CD4-positive, alpha-beta memory T cell (primary cell): ENCODE measurements around the gene SETD9. TPM values are rescaled to one million over a fixed set of nuclear protein-coding genes. Genes with fewer than 3 reads are reported as not detected.

ENCODE experiments used
- CTCF ChIA-PET: fragments of 350-600 bp; sonication (Branson Sonifier 250); formaldehyde crosslinking; loops from one replicate; lab custom pipeline; 2021; ENCODE audit warnings: inconsistent platforms; ENCODE audit not compliant: partially characterized antibody; lab: Charles Lee
- POLR2A ChIA-PET: fragments of 350-600 bp; sonication (Branson Sonifier 250); formaldehyde crosslinking; loops from one replicate; lab custom pipeline; 2021; ENCODE audit not compliant: partially characterized antibody; lab: Charles Lee
- DNase-seq, 5 donors: peaks; one replicate each; pipeline versions ENCODE4 v3.0.0 to v3.0.0-alpha.2; 2020 to 2022; ENCODE audit warnings: mixed read lengths in 1 of 5
- H3K27ac ChIP-seq: one replicate; pipeline ENCODE4 v1.7.0; 2013; ENCODE audit warnings: low read depth, low read length
- H3K27me3 ChIP-seq: 2 replicates; pipeline ENCODE4 v1.7.0; 2013; ENCODE audit warnings: mild to moderate bottlenecking, low read length, moderate library complexity; ENCODE audit not compliant: insufficient read depth
- H3K36me3 ChIP-seq: 2 replicates; pipeline ENCODE4 v1.7.0; 2013; ENCODE audit warnings: mild to moderate bottlenecking, low read length, moderate library complexity; ENCODE audit not compliant: insufficient read depth
- H3K4me1 ChIP-seq: 2 replicates; pipeline ENCODE4 v1.7.0; 2013; ENCODE audit warnings: mild to moderate bottlenecking, low read length, moderate library complexity; ENCODE audit not compliant: insufficient read depth
- H3K4me3 ChIP-seq, 2 donors: one replicate each; pipeline ENCODE4 v1.7.0; 2013; ENCODE audit warnings: low read length in 2 of 2, mild to moderate bottlenecking in 1 of 2
- H3K9me3 ChIP-seq, 2 donors: one replicate each; pipeline ENCODE4 v1.7.0; 2013; ENCODE audit warnings: low read length in 2 of 2, control low read depth in 1 of 2; ENCODE audit not compliant: control insufficient read depth in 1 of 2
- H3K27ac Mint-ChIP-seq, 7 donors: one replicate each; pipeline ENCODE4 v1.8.0; 2020 to 2021; ENCODE audit warnings: mixed read lengths in 7 of 7, mild to moderate bottlenecking in 6 of 7, inconsistent platforms in 3 of 7, moderate library complexity in 3 of 7
- H3K27me3 Mint-ChIP-seq, 2 donors: one replicate each; pipeline ENCODE4 v1.8.0; 2020 to 2021; ENCODE audit warnings: mixed read lengths in 2 of 2
- H3K36me3 Mint-ChIP-seq, 2 donors: one replicate each; pipeline ENCODE4 v1.8.0; 2020 to 2021; ENCODE audit warnings: mixed read lengths in 2 of 2, inconsistent platforms in 1 of 2, mild to moderate bottlenecking in 1 of 2
- H3K4me1 Mint-ChIP-seq, 4 donors: one replicate each; pipeline ENCODE4 v1.8.0; 2020 to 2021; ENCODE audit warnings: mixed read lengths in 4 of 4, mild to moderate bottlenecking in 1 of 4
- H3K4me3 Mint-ChIP-seq, 8 donors: one replicate each; pipeline ENCODE4 v1.8.0; 2020 to 2021; ENCODE audit warnings: mixed read lengths in 8 of 8, mild to moderate bottlenecking in 7 of 8, moderate library complexity in 6 of 8, inconsistent platforms in 3 of 8
- H3K9me3 Mint-ChIP-seq, 8 donors: one replicate each; pipeline ENCODE4 v1.8.0; 2020 to 2021; ENCODE audit warnings: mixed read lengths in 8 of 8, mild to moderate bottlenecking in 5 of 8, inconsistent platforms in 3 of 8, moderate library complexity in 1 of 8
- intact Hi-C: fragments of 100-400 bp; cut with micrococcal nuclease; formaldehyde crosslinking; loops from one replicate; pipeline ENCODE4 v1.15.1; 2023
- polyA plus RNA-seq, 2 donors: library from polyadenylated mRNA; unstranded; fragments of 300-500 nt; fragmentation: Illumina TruSeq; gene quantifications; one replicate each; pipeline ENCODE4 v1.2.3, GENCODE V29; 2021
- total RNA-seq, 2 experiments: library from RNA; stranded (reverse); gene quantifications; one replicate each; pipeline ENCODE4 v1.2.3, GENCODE V29; 2021

SETD9 gene
- total and polyA plus RNA-seq, 4 experiments from 2014 or later = 3.8 to 11.1 (median 7.5) TPM

DNA sequence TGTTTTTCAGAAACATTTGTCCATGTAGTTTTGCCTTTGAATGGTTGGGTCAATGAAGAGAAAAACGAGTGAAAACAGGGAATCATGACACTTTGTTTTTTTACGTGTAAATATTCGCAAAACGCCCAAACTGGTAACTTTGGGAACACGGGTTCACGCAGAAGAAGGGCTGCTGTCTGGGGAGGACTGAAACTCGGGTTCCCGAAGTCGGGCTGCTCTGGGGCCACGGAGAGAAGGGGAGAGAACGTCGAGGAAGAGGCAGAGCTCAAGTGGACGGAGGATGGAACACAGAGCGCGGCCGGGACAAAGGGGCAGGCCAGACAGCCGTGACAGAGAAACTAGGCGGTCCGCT lies 478 bp upstream of the SETD9 start:
- Mint-ChIP-seq H3K27ac (peak overlapping the region; percentile 65 to 94 (median 90)), H3K4me1 (peaks cover 15 to 25% (median 17%) of the 10 kb centered on the region in 4 donors), H3K36me3 (peaks cover 0 to 3% of the 10 kb centered on the region in 2 donors), H3K9me3 (peaks cover 0 to 7% (median 3%) of the 10 kb centered on the region in 8 donors), H3K4me3 (peak overlapping the region; percentile 89 to 98 (median 92)), H3K27me3 (no peaks in the 10 kb centered on the region)
- Histone ChIP-seq H3K27me3 (no peaks in the 10 kb centered on the region), H3K27ac (peak overlapping the region; percentile 62), H3K9me3 (no peaks in the 10 kb centered on the region), H3K4me3 (peak overlapping the region; percentile 67 to 88), H3K36me3 (no peaks in the 10 kb centered on the region), H3K4me1 (peaks cover 15% of the 10 kb centered on the region)
- intact Hi-C loops = loop anchor here (1.0 to 5.0 kb wide), 5 partner anchors 94 to 1602 kb away; partner anchors contain the start of genes DHX29, MAP3K1, MTREX and PLK2
- ChIA-PET POLR2A (interaction anchor here (0.6 to 2.0 kb wide), 3 partner anchors 14 to 313 kb away, joined by 3 to 8 read pairs (median 3); no protein-coding TSS in a partner anchor), CTCF (interaction anchor here (0.7 to 3.5 kb wide), 3 partner anchors 8 to 311 kb away, joined by 3 to 29 read pairs (median 10); no protein-coding TSS in a partner anchor)
- DNase-seq = no peak

DNA sequence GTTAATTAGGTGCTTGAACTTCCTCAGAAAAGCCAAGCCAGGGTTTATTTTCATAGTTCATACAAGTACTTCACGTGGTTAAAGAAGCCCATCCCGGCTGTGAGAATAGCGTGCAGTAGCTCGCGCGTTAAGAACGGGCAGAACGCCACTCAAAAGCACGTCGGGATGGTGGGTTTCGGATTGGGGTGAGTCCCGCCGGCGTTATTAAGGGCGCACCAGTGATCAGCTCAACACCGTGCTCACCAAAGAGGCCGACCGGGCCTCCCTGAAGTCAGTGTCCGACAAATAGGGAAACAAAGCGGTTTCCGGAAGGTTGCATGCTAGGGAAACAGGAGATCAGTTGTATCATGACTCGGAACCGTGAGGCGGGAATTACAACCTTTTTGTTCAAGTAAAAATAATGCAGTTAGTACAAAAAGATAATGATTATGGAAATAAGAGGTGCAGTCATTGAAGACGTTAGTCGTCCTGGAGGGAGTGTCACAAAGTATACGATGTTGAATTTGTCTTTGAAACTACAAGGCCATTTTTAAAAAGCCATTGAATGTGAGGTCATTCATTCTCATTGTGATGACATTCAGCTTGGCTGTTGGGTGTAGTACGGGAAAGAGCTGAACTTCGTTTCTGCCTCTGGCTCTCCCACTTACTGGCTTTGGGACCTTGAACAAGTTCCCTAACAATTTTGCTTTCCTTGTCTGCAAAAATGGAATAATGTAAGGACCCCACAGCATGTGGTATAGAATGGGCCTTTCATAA lies 992 bp downstream of the SETD9 start:
- H3K9me3 ChIP-seq = no peaks in the 10 kb centered on the region
- peak overlapping the region; percentile 88 to 97 for H3K4me3 ChIP-seq
- Mint-ChIP-seq H3K4me1 (peaks cover 15 to 25% (median 17%) of the 10 kb centered on the region in 4 donors), H3K9me3 (peaks cover 0 to 6% (median 3%) of the 10 kb centered on the region in 8 donors), H3K36me3 (peaks cover 0 to 3% of the 10 kb centered on the region in 2 donors), H3K4me3 (peak overlapping the region; percentile 89 to 98 (median 92)), H3K27ac (peak overlapping the region; percentile 65 to 95 (median 92)), H3K27me3 (no peaks in the 10 kb centered on the region)
- H3K27me3 ChIP-seq = no peaks in the 10 kb centered on the region
- peak overlapping the region; percentile 62 for H3K27ac ChIP-seq
- ChIA-PET CTCF (interaction anchor here (0.6 to 3.5 kb wide), 6 partner anchors 10 to 1550 kb away, joined by 3 to 29 read pairs (median 8); no protein-coding TSS in a partner anchor), POLR2A (interaction anchor here (0.7 to 2.1 kb wide), 10 partner anchors 10 to 321 kb away, joined by 3 to 20 read pairs (median 4); partner anchors contain the start of gene GPBP1)
- H3K4me1 ChIP-seq = peaks cover 15% of the 10 kb centered on the region
- DNase-seq = peak in 2 of 5 donors; percentile 9 to 41
- no peaks in the 10 kb centered on the region for H3K36me3 ChIP-seq
- intact Hi-C loops = loop anchor here (1.0 kb wide), 1 partner anchor 42 kb away; the partner anchor contains the start of gene MIER3

DNA sequence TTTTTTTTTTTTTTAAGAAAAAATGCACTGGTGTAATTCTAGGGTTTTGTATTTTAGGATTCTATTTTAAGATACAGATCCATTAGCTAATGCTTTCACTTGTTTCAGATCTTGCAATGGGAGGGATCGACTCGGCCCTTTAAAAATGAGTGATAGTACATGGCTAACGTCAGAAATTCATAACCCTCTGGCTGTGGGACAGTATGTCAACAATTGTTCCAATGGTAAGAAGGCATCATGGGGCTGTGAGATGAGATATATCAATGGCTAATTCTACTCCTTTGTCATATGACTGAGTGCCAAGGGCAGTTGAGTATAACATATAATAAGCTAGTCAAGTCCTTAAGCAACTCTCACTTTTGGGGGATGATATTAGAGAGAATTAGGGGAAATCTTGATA lies 4.4 kb downstream of the SETD9 start:
- H3K27me3 Mint-ChIP-seq = no peaks in the 10 kb centered on the region
- no peak overlapping the region for H3K4me3 ChIP-seq
- H3K36me3 ChIP-seq = no peaks in the 10 kb centered on the region
- H3K9me3 Mint-ChIP-seq = no peaks in the 10 kb centered on the region
- intact Hi-C loops = no loop called here
- H3K27me3 ChIP-seq = no peaks in the 10 kb centered on the region
- H3K27ac ChIP-seq = no peak overlapping the region
- peaks cover 3 to 7% of the 10 kb centered on the region in 2 donors for H3K36me3 Mint-ChIP-seq
- peaks cover 13% of the 10 kb centered on the region for H3K4me1 ChIP-seq
- no peak overlapping the region for H3K4me3 Mint-ChIP-seq
- no peak overlapping the region for H3K27ac Mint-ChIP-seq
- no peaks in the 10 kb centered on the region for H3K9me3 ChIP-seq
- CTCF ChIA-PET = interaction anchor here (0.9 to 1.7 kb wide), 3 partner anchors 13 to 306 kb away, joined by 3 to 4 read pairs (median 3); no protein-coding TSS in a partner anchor
- DNase-seq = no peak
- POLR2A ChIA-PET = no interaction called here
- peaks cover 11 to 19% (median 13%) of the 10 kb centered on the region in 4 donors for H3K4me1 Mint-ChIP-seq

DNA sequence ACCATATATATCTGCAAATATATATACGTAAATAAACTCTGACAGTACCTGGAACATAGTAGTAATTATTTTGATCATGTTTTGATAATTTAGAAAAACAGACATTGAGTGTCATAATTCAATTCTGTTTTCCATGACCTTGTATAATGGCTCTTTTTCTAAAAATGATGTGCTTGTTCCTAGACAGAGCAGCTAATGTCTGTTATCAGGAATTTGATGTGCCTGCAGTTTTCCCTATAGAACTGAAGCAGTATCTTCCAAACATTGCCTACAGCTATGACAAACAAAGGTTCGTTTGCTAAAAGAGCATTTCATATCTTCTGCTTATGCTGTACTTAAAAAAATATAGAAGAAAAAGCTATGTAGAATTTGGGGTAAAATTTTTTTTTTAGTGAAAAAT lies 5.3 kb downstream of the SETD9 start:
- Mint-ChIP-seq H3K4me1 (peaks cover 8 to 15% (median 9%) of the 10 kb centered on the region in 4 donors), H3K27me3 (no peaks in the 10 kb centered on the region), H3K4me3 (no peak overlapping the region), H3K36me3 (peaks cover 3 to 7% of the 10 kb centered on the region in 2 donors), H3K9me3 (no peaks in the 10 kb centered on the region), H3K27ac (no peak overlapping the region)
- peaks cover 8% of the 10 kb centered on the region for H3K4me1 ChIP-seq
- intact Hi-C loops = no loop called here
- POLR2A ChIA-PET = no interaction called here
- DNase-seq = no peak
- H3K36me3 ChIP-seq = no peaks in the 10 kb centered on the region
- no peaks in the 10 kb centered on the region for H3K9me3 ChIP-seq
- H3K27ac ChIP-seq = no peak overlapping the region
- no peaks in the 10 kb centered on the region for H3K27me3 ChIP-seq
- no peak overlapping the region for H3K4me3 ChIP-seq
- CTCF ChIA-PET = interaction anchor here (0.8 to 1.7 kb wide), 3 partner anchors 224 to 643 kb away, joined by 3 to 4 read pairs (median 3); no protein-coding TSS in a partner anchor

DNA sequence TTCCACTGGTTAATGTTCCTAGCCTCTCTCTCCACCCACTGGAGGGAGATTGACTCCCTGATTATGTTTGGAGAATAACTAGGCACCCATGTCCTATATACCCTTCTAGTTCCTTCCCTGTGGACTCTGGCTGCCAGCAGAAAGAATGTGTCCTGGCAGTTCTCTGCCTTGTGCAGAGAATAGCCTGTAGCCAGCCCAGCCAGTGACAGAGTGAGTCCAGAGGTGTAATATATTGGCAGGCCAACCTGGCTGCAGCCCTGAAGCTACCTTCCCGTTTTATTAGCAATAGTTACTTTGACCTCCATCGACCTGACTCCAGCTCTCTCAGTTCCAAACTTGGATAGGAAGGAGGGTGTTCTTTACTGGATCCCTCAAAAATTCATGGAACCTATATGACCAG lies 8.1 kb downstream of the SETD9 start:
- peak overlapping the region in 1 of 7 donors; percentile 15 for H3K27ac Mint-ChIP-seq
- H3K4me3 Mint-ChIP-seq = no peak overlapping the region
- Histone ChIP-seq H3K36me3 (no peaks in the 10 kb centered on the region), H3K9me3 (no peaks in the 10 kb centered on the region), H3K4me3 (no peak overlapping the region), H3K27ac (no peak overlapping the region), H3K4me1 (no peaks in the 10 kb centered on the region), H3K27me3 (no peaks in the 10 kb centered on the region)
- intact Hi-C loops = no loop called here
- peaks cover 10 to 13% of the 10 kb centered on the region in 2 donors for H3K36me3 Mint-ChIP-seq
- no peaks in the 10 kb centered on the region for H3K9me3 Mint-ChIP-seq
- no peak for DNase-seq
- peaks cover 0 to 2% (median under 1%) of the 10 kb centered on the region in 4 donors for H3K4me1 Mint-ChIP-seq
- H3K27me3 Mint-ChIP-seq = no peaks in the 10 kb centered on the region
- POLR2A ChIA-PET = interaction anchor here (0.7 kb wide), 1 partner anchor 304 kb away, joined by 3 read pairs; no protein-coding TSS in a partner anchor
- CTCF ChIA-PET = interaction anchor here (0.8 to 3.5 kb wide), 3 partner anchors 17 to 303 kb away, joined by 3 to 13 read pairs (median 7); no protein-coding TSS in a partner anchor

DNA sequence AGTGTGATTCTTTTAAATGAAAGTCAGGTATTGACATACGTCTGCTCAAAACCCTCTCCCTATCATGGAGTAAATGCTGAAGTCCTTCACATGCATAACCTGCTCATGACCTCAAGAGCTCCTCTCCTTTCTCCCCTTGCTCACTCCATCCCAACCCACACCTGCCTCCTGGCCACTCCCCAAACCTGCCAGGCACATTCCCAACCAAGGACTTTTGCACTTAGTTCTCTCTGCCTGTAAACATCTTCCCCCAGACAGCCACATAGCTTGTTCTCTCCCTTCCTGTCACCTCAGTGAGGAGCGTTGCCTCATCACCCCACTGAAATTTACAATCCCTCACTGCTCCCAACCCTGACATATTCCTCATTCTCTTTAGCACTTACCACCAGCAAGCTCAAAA lies 8.7 kb downstream of the SETD9 start:
- Mint-ChIP-seq H3K4me3 (no peak overlapping the region), H3K36me3 (peaks cover 15 to 16% of the 10 kb centered on the region in 2 donors), H3K27me3 (no peaks in the 10 kb centered on the region), H3K27ac (peak overlapping the region in 1 of 7 donors; percentile 59), H3K4me1 (peaks cover 0 to 3% (median 1%) of the 10 kb centered on the region in 4 donors), H3K9me3 (no peaks in the 10 kb centered on the region)
- intact Hi-C loops = no loop called here
- ChIA-PET POLR2A (interaction anchor here (0.7 kb wide), 1 partner anchor 304 kb away, joined by 3 read pairs; no protein-coding TSS in a partner anchor), CTCF (interaction anchor here (1.4 to 3.5 kb wide), 4 partner anchors 15 to 219 kb away, joined by 3 to 13 read pairs (median 4); no protein-coding TSS in a partner anchor)
- H3K9me3 ChIP-seq = no peaks in the 10 kb centered on the region
- no peaks in the 10 kb centered on the region for H3K27me3 ChIP-seq
- H3K27ac ChIP-seq = no peak overlapping the region
- no peaks in the 10 kb centered on the region for H3K36me3 ChIP-seq
- DNase-seq = no peak
- H3K4me1 ChIP-seq = no peaks in the 10 kb centered on the region
- no peak overlapping the region for H3K4me3 ChIP-seq
